Astrocyte of the spinal cord (primary cell): Measurements from ENCODE around the gene RBMS2.
A peak's percentile ranks its signal among the peaks of the same experiment; 100 is the strongest.
"Not testable (repeated sequence)": the region's sequence is repeated elsewhere in the genome, so short reads cannot be mapped to it uniquely, and the experiment has no call there.

Experiments
- DNase-seq: peaks from one replicate; pipeline ENCODE4 v3.0.0; 2011; ENCODE audit warnings: low read depth, low spot score
- H3K4me3 ChIP-seq: 2 replicates; pipeline ENCODE4 v1.5.1; 2011; ENCODE audit warnings: low read depth, mild to moderate bottlenecking, low read length, moderate library complexity
- in situ Hi-C: cut with HindIII; loops from 2 replicates; pipeline ENCODE4 v1.10.0; 2017; ENCODE audit warnings: low sequenced_read_pairs
- TF ChIP-seq, protein P1 (sequence below): IDR thresholded peaks from 2 replicates; pipeline ENCODE4 v1.5.1; 2012; ENCODE audit warnings: low read depth, mild to moderate bottlenecking, low read length, inconsistent platforms

Gene RBMS2

DNA sequence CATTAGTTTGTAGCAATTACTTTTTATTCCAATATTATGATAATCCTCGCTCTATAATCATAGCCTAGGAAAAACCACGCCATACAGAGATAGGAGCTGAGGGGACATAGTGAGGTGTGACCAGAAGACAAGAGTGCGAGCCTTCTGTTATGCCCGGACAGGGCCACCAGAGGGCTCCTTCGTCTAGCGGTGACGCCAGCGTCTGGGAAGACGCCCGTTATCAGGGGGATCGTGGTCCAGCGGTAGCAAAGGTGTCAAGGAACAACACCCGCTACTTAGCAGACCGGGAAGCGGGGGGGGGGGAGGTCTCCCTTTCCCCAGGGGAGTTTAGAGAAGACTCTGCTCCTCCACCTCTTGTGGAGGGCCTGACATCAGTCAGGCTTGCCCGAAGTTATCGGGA is 24.9 kb upstream of the RBMS2 start:
- H3K4me3 ChIP-seq, in situ Hi-C loops: not testable (repeated sequence)
- DNase-seq = peak; percentile 5
- TF ChIP-seq, protein P1, sequence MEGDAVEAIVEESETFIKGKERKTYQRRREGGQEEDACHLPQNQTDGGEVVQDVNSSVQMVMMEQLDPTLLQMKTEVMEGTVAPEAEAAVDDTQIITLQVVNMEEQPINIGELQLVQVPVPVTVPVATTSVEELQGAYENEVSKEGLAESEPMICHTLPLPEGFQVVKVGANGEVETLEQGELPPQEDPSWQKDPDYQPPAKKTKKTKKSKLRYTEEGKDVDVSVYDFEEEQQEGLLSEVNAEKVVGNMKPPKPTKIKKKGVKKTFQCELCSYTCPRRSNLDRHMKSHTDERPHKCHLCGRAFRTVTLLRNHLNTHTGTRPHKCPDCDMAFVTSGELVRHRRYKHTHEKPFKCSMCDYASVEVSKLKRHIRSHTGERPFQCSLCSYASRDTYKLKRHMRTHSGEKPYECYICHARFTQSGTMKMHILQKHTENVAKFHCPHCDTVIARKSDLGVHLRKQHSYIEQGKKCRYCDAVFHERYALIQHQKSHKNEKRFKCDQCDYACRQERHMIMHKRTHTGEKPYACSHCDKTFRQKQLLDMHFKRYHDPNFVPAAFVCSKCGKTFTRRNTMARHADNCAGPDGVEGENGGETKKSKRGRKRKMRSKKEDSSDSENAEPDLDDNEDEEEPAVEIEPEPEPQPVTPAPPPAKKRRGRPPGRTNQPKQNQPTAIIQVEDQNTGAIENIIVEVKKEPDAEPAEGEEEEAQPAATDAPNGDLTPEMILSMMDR = peak; percentile 45

DNA sequence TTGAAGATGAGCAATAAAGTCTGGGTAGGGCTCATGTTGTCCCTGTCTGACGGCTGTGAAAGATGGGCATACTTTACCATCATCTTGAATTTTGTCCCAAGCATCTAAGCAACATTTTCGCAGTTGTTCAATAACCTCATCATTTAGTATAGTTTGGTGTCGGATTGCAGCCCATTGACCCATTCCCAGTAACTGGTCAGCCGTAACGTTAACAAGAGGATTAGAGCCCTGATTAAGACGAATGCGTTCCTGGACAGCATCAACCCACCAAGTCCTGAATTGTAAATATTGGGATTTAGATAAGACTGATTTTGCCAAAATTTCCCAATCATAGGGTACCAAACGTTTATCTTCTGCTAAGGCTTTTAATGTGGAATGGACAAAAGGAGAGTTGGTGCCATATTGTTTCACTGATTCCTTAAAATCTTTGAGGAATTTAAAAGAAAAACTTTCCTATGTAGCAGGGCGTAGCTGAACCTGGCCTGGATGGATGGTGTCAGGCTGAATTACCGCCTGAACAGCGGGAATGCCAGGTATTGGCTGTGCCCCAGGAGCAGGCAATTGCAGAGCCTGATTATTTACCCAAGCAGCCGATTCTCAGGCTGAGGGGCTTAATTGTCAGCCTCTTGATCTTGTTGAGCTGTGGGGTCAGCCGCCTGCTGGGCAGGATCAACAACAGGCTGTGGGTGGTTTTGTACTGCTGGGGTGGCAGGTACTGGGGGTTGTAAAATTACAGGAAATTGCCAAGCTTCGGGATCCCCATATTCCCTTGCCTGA is 23.3 kb upstream of the RBMS2 start:
- in situ Hi-C loops, DNase-seq, H3K4me3 ChIP-seq: not testable (repeated sequence)

DNA sequence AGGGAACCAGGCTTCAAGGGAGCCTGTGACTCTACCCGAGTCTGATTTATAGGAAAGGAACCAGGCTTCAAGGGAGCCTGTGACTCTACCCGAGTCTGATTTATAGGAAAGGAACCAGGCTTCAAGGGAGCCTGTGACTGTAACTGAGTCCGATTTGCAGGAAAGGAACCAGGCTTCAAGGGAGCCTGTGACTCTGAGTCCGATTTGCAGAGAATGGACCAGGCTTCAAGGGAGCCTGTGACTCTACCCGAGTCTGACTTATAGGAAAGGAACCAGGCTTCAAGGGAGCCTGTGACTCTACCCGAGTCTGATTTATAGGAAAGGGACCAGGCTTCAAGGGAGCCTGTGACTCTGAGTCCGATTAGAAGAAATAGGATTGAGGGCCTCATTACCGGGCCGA is 22.2 kb upstream of the RBMS2 start:
- H3K4me3 ChIP-seq, in situ Hi-C loops, DNase-seq: not testable (repeated sequence)

DNA sequence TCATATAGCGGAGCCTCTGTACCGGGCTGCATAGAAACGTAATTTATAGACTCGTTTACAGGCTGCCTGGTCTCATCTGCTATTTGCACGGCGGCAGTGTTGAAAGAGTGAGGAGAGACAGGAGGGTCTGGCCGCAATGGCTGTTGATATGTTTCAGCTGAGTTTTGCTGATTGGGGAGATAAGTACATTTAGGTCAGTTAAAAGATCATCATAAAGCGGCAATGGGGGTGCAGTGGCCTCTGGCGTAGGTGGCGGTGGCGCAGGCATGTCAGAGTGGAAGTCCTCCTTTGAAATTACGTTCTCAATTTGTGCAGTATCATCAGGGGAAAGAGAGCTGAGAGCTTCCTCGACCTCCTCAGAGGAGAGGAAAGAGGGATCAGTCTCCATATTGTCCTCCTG is 21.7 kb upstream of the RBMS2 start:
- DNase-seq, in situ Hi-C loops, H3K4me3 ChIP-seq: not testable (repeated sequence)

DNA sequence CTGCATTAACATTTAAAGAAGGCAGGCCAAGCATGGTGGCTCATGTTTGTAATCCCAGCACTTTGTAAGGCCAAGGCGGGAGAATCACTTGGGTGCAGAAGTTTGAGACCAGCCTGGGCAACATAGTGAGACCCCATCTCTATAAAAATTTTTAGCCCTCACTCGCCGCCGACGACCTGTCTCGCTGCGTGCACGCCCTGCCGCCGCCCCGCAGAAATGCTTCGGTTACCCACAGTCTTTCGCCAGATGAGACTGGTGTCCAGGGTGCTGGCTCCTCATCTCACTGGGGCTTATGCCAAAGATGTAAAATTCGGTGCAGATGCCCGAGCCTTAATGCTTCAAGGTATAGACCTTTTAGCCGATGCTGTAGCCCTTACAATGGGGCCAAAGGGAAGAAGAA is 10.8 kb upstream of the RBMS2 start:
- TF ChIP-seq, protein P1 = no peak
- DNase-seq = no peak
- in situ Hi-C loops = no loop called here
- no peak overlapping the region for H3K4me3 ChIP-seq

DNA sequence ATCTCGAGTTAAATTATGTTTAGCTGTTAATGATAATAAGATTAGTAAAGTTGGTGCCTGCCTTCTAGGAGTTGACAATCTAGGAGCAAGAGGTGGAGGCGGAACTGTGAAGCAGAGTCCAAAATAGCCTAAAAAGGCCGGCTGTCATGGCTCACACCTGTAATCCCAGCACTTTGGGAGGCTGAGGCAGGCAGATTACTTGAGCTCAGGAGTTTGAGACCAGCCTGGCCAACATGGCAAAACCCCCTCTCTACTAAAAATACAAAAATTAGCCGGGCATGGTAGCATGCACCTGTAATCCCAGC is 7.7 kb upstream of the RBMS2 start:
- DNase-seq, H3K4me3 ChIP-seq, in situ Hi-C loops: not testable (repeated sequence)

DNA sequence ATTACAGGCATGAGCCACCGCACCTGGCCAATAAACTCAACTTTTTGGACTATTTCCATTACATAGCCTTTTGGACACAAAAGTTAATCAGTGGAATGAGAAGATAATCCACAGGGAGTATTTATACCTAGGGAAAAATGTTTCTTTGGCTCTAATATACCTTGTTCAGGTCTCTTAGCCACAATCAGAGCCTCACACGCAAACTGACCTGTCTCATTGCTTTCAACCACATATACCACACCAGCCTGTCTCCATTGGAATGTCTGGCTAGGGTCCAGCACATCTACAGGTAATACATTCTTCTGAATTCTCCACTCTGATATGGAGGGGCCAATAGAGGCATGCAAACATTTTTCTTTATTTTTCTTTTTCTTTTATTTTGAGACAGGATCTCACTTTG is 3.8 kb upstream of the RBMS2 start:
- no peak for DNase-seq
- in situ Hi-C loops = no loop called here
- TF ChIP-seq, protein P1 = no peak
- no peak overlapping the region for H3K4me3 ChIP-seq

DNA sequence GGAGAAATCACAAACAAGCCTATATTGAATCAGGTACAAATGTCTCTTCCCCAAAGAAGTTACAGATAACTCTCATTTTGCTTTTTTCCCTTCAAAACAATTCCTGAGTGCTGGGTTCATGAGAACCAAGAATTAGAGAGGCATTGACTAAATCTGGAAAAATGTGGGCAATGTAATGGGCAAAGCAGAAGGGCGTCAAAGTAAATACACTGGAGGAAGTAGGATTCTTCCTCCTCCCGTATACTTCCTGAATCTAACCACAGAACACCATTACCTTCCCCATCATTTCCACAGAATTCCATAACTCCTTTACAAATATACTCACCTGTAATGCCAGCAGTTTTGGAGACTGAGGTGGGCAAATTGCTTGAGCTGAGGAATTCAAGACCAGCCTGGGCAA is 3.0 kb upstream of the RBMS2 start:
- TF ChIP-seq, protein P1 = no peak
- in situ Hi-C loops = no loop called here
- no peak overlapping the region for H3K4me3 ChIP-seq
- DNase-seq = peak; percentile 28

DNA sequence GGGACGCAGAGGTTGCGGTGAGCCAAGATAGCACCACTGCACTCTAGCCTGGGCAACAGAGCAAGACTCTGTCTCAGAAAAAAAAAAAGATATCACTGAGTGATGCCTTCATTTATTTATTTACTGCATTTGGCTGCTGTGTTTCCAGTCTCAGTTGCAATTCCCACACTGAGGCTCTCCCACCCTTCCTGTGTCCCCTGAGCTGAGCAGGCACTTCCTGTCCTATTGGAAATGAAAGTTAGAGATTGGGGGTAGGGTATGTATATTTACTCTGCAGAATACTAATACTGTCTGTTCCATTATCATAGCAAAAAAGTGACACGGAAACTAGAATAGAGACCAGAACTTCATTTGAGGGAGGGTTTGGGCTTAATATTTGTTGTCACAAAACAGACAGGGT is 1.6 kb upstream of the RBMS2 start:
- TF ChIP-seq, protein P1 = no peak
- no peak for DNase-seq
- in situ Hi-C loops = no loop called here
- H3K4me3 ChIP-seq = no peak overlapping the region
